ENCODE results near the gene KAZN. TPM values are rescaled to one million over a fixed set of nuclear protein-coding genes. Genes with fewer than 3 reads are reported as not detected.

Gene KAZN
- total RNA-seq, 2 donors from 2014 or later = 0.22 to 0.74 TPM

GRCh38 chr1:14761291-14762153 lies 163.0 kb downstream of the KAZN start:
- Mint-ChIP-seq H3K4me1 (no peaks in the 10 kb centered on the region), H3K27ac (no peak overlapping the region), H3K9me3 (no peaks in the 10 kb centered on the region), H3K4me3 (no peak overlapping the region), H3K27me3 (peaks cover 32% of the 10 kb centered on the region), H3K36me3 (ENCODE audit: low read depth) (no peaks in the 10 kb centered on the region)
- no peak for ATAC-seq (replicated peaks)

GRCh38 chr1:14763977-14764376 lies 165.5 kb downstream of the KAZN start:
- Mint-ChIP-seq H3K4me3 (no peak overlapping the region), H3K4me1 (no peaks in the 10 kb centered on the region), H3K27ac (no peak overlapping the region), H3K36me3 (ENCODE audit: low read depth) (no peaks in the 10 kb centered on the region), H3K9me3 (no peaks in the 10 kb centered on the region), H3K27me3 (peaks cover 27% of the 10 kb centered on the region)
- no peak for ATAC-seq (replicated peaks)

- Mint-ChIP-seq H3K4me1 (no peaks in the 10 kb centered on the region), H3K27ac (no peak overlapping the region), H3K36me3 (ENCODE audit: low read depth) (no peaks in the 10 kb centered on the region), H3K9me3 (no peaks in the 10 kb centered on the region), H3K4me3 (no peak overlapping the region), H3K27me3 (peaks cover 26% of the 10 kb centered on the region)
- ATAC-seq (replicated peaks) = no peak
These were observed 167.3 kb downstream of the KAZN start for GRCh38 chr1:14765773-14766172.

GRCh38 chr1:14767075-14767474 lies 168.6 kb downstream of the KAZN start:
- H3K9me3 Mint-ChIP-seq = no peaks in the 10 kb centered on the region
- no peaks in the 10 kb centered on the region for H3K4me1 Mint-ChIP-seq
- peaks cover 22% of the 10 kb centered on the region for H3K27me3 Mint-ChIP-seq
- H3K27ac Mint-ChIP-seq = no peak overlapping the region
- no peaks in the 10 kb centered on the region for H3K36me3 Mint-ChIP-seq (ENCODE audit: low read depth)
- H3K4me3 Mint-ChIP-seq = no peak overlapping the region
- ATAC-seq (replicated peaks) = no peak

DNA sequence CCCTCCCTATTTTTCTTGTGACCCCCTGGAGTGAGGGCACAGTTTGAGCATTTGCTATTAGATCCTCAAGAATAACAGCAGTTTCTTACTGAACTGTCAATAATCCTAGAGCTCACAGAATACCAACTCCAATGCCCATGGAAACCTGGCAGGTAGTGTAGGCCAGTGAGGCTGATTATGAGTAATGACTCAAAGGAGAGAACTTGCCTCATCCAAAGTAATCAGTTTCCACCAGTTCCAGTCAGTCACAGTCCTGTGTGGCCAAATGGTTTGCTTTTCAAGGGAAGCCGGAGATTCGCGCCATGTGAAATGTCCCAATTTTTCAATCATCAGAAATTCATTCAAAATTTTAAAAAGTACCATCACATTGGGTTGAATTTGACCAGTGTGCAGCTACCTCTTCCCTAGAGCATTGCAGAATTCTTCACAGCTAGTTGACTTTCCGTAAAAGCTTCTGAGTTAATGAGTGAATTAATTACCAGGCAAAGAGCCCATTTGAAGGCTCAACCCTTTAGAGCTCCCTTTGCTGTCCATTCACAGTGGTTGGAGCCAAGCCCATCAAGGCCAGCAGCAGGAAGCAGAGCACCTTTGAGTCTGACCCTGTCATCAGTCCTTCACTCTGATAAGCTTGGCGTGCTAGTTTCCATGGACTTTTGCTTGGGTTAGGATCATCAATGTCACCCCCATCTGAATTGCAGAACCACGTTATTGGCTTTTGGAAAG lies 170.3 kb downstream of the KAZN start:
- H3K36me3 Mint-ChIP-seq (ENCODE audit: low read depth) = no peaks in the 10 kb centered on the region
- H3K27me3 Mint-ChIP-seq = peaks cover 22% of the 10 kb centered on the region
- H3K4me3 Mint-ChIP-seq = no peak overlapping the region
- H3K27ac Mint-ChIP-seq = no peak overlapping the region
- H3K4me1 Mint-ChIP-seq = no peaks in the 10 kb centered on the region
- no peak for ATAC-seq (replicated peaks)
- H3K9me3 Mint-ChIP-seq = no peaks in the 10 kb centered on the region

- peaks cover 17% of the 10 kb centered on the region for H3K27me3 Mint-ChIP-seq
- no peaks in the 10 kb centered on the region for H3K9me3 Mint-ChIP-seq
- no peak overlapping the region for H3K27ac Mint-ChIP-seq
- no peak overlapping the region for H3K4me3 Mint-ChIP-seq
- no peaks in the 10 kb centered on the region for H3K4me1 Mint-ChIP-seq
- no peaks in the 10 kb centered on the region for H3K36me3 Mint-ChIP-seq (ENCODE audit: low read depth)
- ATAC-seq (replicated peaks) = no peak
These were observed 171.2 kb downstream of the KAZN start for GRCh38 chr1:14769486-14770274.

GRCh38 chr1:14773396-14774025 lies 175.0 kb downstream of the KAZN start:
- no peak overlapping the region for H3K4me3 Mint-ChIP-seq
- no peak for ATAC-seq (replicated peaks)
- no peaks in the 10 kb centered on the region for H3K36me3 Mint-ChIP-seq (ENCODE audit: low read depth)

DNA sequence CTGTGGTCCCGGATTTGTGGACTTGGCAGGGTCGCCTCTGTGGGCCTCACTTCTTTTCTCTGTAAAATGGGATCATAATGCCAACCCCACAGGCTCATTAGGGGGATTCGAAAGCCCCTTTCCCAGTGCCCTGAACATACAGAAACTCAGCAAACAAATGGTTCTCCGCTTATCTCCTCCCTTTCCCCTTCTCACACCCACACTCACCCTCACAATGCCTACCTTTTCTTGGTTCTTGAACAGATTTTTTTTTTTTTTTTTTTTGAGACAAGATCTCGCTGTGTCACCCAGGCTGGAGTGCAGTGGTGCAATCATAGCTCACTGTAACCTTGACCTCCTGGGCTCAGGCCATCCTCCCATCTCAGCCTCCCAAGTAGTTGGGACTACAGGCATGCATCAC lies 175.7 kb downstream of the KAZN start:
- Mint-ChIP-seq H3K27ac (no peak overlapping the region), H3K36me3 (ENCODE audit: low read depth) (no peaks in the 10 kb centered on the region), H3K9me3 (no peaks in the 10 kb centered on the region), H3K4me3 (no peak overlapping the region), H3K4me1 (no peaks in the 10 kb centered on the region), H3K27me3 (peaks cover 8% of the 10 kb centered on the region)
- ATAC-seq (replicated peaks) = no peak

More at GRCh38 chr1:14773396-14774025, 175.0 kb downstream of the KAZN start:
- Mint-ChIP-seq H3K4me1 (no peaks in the 10 kb centered on the region), H3K27me3 (peaks cover 4% of the 10 kb centered on the region), H3K27ac (no peak overlapping the region), H3K9me3 (no peaks in the 10 kb centered on the region)

GRCh38 chr1:14774988-14775387 lies 176.5 kb downstream of the KAZN start:
- no peak overlapping the region for H3K4me3 Mint-ChIP-seq
- ATAC-seq (replicated peaks) = no peak
- H3K4me1 Mint-ChIP-seq = no peaks in the 10 kb centered on the region
- H3K27ac Mint-ChIP-seq = no peak overlapping the region
- peaks cover 13% of the 10 kb centered on the region for H3K27me3 Mint-ChIP-seq
- no peaks in the 10 kb centered on the region for H3K36me3 Mint-ChIP-seq (ENCODE audit: low read depth)
- H3K9me3 Mint-ChIP-seq = no peaks in the 10 kb centered on the region

DNA sequence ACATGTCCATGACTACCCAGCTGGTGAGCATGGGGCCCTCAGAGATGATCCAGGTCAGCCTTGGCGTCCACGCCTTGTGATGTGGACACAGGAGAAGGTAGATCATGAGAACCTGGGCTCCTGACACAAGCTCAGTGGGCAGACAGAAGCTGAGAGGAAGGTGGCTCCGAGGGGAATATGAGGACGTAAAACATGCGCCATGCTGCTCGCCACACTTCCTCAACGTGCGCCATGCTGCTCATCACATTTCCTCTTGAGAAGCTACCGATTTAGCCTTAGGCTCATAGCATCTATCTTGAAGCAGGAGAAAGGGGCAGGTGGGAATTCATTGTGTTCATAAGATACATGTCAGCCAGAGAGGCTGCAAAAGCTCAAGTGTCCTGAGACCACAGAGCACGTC lies 176.9 kb downstream of the KAZN start:
- H3K4me3 Mint-ChIP-seq = no peak overlapping the region
- H3K36me3 Mint-ChIP-seq (ENCODE audit: low read depth) = no peaks in the 10 kb centered on the region
- no peak overlapping the region for H3K27ac Mint-ChIP-seq
- no peak for ATAC-seq (replicated peaks)
- H3K9me3 Mint-ChIP-seq = no peaks in the 10 kb centered on the region
- H3K4me1 Mint-ChIP-seq = no peaks in the 10 kb centered on the region
- H3K27me3 Mint-ChIP-seq = peaks cover 13% of the 10 kb centered on the region

DNA sequence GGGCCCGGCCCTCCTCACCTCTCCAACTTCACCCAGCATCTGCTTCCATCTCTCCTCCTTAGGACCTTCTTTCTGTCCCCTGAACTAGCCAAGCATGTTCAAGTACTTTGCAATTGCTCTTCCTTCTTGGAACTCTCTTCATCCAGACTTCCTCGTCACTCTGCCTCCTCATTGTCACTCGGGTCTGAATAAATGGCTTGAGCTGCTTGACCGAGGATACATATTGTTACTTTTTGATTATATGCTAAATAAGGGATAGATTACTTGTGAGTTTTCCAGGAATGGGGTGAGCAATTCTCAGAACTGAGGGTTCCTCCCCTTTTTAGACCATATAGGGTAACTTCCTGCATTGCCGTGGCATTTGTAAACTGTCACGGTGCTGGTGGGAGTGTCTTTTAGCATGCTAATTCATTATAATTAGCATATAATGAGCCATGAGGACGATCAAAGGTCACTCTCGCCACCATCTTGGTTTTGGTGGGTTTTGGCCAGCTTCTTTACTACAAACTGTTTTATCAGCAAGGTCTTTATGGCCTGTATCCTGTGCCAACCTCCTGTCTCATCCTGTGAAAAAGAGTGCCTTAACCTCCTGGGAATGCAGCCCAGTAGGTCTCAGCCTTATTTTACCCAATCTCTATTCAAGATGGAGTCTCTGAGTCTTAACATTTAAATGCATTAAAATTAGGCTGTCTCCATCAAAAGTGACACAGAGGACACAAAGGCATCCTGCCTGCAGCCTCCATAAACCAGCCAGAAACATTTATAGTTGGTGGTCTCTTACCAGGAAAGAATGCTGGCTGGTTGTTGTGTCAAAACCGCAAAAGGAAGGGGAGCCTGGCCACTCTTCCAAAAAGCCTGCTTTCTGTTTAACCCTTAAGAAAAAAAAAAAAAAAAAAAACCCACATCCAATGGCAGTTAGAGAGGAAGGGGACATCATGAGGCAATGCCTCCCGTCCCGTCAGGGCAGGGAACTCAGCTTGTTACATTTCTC lies 179.3 kb downstream of the KAZN start:
- Mint-ChIP-seq H3K27me3 (peaks cover 16% of the 10 kb centered on the region), H3K4me1 (no peaks in the 10 kb centered on the region), H3K9me3 (no peaks in the 10 kb centered on the region), H3K27ac (no peak overlapping the region), H3K4me3 (no peak overlapping the region), H3K36me3 (ENCODE audit: low read depth) (no peaks in the 10 kb centered on the region)
- ATAC-seq (replicated peaks) = no peak

- Mint-ChIP-seq H3K36me3 (ENCODE audit: low read depth) (no peaks in the 10 kb centered on the region), H3K27me3 (peaks cover 16% of the 10 kb centered on the region), H3K4me3 (no peak overlapping the region), H3K4me1 (no peaks in the 10 kb centered on the region), H3K27ac (no peak overlapping the region), H3K9me3 (no peaks in the 10 kb centered on the region)
- ATAC-seq (replicated peaks) = no peak
These were observed 180.0 kb downstream of the KAZN start for GRCh38 chr1:14778541-14778897.
